H9 (cell line): ENCODE results near the gene MAST1. TPM values are rescaled to one million over a fixed set of nuclear protein-coding genes. Genes with fewer than 3 reads are reported as not detected.

ENCODE experiments used
- DNase-seq: peaks from one replicate; pipeline ENCODE4 v3.0.0-alpha.2; 2017
- H2AFZ ChIP-seq: one replicate; pipeline ENCODE4 v1.6.1; 2013; ENCODE audit warnings: mild to moderate bottlenecking, low read length, control low read depth, moderate library complexity
- H2AK5ac ChIP-seq: 2 replicates; pipeline ENCODE4 v1.6.1; 2013; ENCODE audit warnings: low read length, control low read depth, mixed read lengths; ENCODE audit not compliant: insufficient read length
- H2BK120ac ChIP-seq: one replicate; pipeline ENCODE4 v1.6.1; 2013; ENCODE audit warnings: low read depth, mild to moderate bottlenecking, low read length, control low read depth, inconsistent platforms; ENCODE audit not compliant: poor library complexity, severe bottlenecking
- H2BK12ac ChIP-seq: 2 replicates; pipeline ENCODE4 v1.6.1; 2013; ENCODE audit warnings: low read length, control low read depth, mixed read lengths, low read depth; ENCODE audit not compliant: insufficient read length
- H2BK15ac ChIP-seq: 2 replicates; pipeline ENCODE4 v1.6.1; 2013; ENCODE audit warnings: low read depth, low read length, control low read depth
- H2BK20ac ChIP-seq: one replicate; pipeline ENCODE4 v1.6.1; 2013; ENCODE audit warnings: low read depth, mild to moderate bottlenecking, low read length, control low read depth, inconsistent platforms; ENCODE audit not compliant: poor library complexity, severe bottlenecking
- H2BK5ac ChIP-seq: 2 replicates; pipeline ENCODE4 v1.6.1; 2013; ENCODE audit warnings: low read length, control low read depth, mixed read lengths; ENCODE audit not compliant: insufficient read length
- H3K14ac ChIP-seq: 2 replicates; pipeline ENCODE4 v1.6.1; 2013; ENCODE audit warnings: low read length, control low read depth; ENCODE audit not compliant: insufficient read depth
- H3K18ac ChIP-seq: 2 replicates; pipeline ENCODE4 v1.6.1; 2013; ENCODE audit warnings: low read depth, mild to moderate bottlenecking, mixed read lengths, low read length, control low read depth; ENCODE audit not compliant: insufficient read length
- H3K23ac ChIP-seq: 2 replicates; pipeline ENCODE4 v1.6.1; 2013; ENCODE audit warnings: low read length, control low read depth, mixed read lengths, low read depth; ENCODE audit not compliant: insufficient read length
- H3K23me2 ChIP-seq: 2 replicates; pipeline ENCODE4 v1.6.1; 2013; ENCODE audit warnings: low read depth, mild to moderate bottlenecking, mixed read lengths, low read length, control low read depth; ENCODE audit not compliant: insufficient read length, poor library complexity, severe bottlenecking
- H3K27ac ChIP-seq: 2 replicates; pipeline ENCODE4 v1.5.1; 2013; ENCODE audit warnings: low read length, control low read depth, mixed read lengths, low read depth; ENCODE audit not compliant: insufficient read length
- H3K27me3 ChIP-seq: 2 replicates; pipeline ENCODE4 v1.6.1; 2013; ENCODE audit warnings: low read length, control low read depth, inconsistent platforms; ENCODE audit not compliant: insufficient read depth
- H3K4ac ChIP-seq: 2 replicates; pipeline ENCODE4 v1.6.1; 2013; ENCODE audit warnings: low read depth, mild to moderate bottlenecking, control low read depth, inconsistent platforms, low read length, moderate library complexity
- H3K4me1 ChIP-seq: 2 replicates; pipeline ENCODE4 v1.6.1; 2013; ENCODE audit warnings: low read length, control low read depth, inconsistent platforms; ENCODE audit not compliant: insufficient read depth
- H3K4me2 ChIP-seq: 2 replicates; pipeline ENCODE4 v1.6.1; 2013; ENCODE audit warnings: low read length, control low read depth, mixed read lengths; ENCODE audit not compliant: insufficient read length, insufficient read depth
- H3K56ac ChIP-seq: 2 replicates; pipeline ENCODE4 v1.6.1; 2013; ENCODE audit warnings: low read depth, mild to moderate bottlenecking, mixed read lengths, low read length, control low read depth; ENCODE audit not compliant: insufficient read length
- H3K79me1 ChIP-seq: 2 replicates; pipeline ENCODE4 v1.6.1; 2013; ENCODE audit warnings: low read depth, mild to moderate bottlenecking, moderate library complexity, low read length, control low read depth, inconsistent platforms; ENCODE audit not compliant: insufficient read depth, poor library complexity, severe bottlenecking
- H3K79me2 ChIP-seq: 2 replicates; pipeline ENCODE4 v1.6.1; 2013; ENCODE audit warnings: low read length, control low read depth, inconsistent platforms; ENCODE audit not compliant: insufficient read depth
- H3K9ac ChIP-seq: 2 replicates; pipeline ENCODE4 v1.6.1; 2013; ENCODE audit warnings: low read length, control low read depth, mixed read lengths; ENCODE audit not compliant: insufficient read length; ENCODE audit errors: extremely low read depth
- H3K9me3 ChIP-seq: one replicate; pipeline ENCODE4 v1.6.1; 2013; ENCODE audit warnings: low read depth, low read length, inconsistent platforms; ENCODE audit not compliant: control insufficient read depth
- H3T11ph ChIP-seq: one replicate; pipeline ENCODE4 v1.6.1; 2013; ENCODE audit warnings: mild to moderate bottlenecking, low read length, control low read depth, inconsistent platforms
- H4K20me1 ChIP-seq: one replicate; pipeline ENCODE4 v1.6.1; 2013; ENCODE audit not compliant: control insufficient read depth, insufficient read length, insufficient read depth
- H4K5ac ChIP-seq: 2 replicates; pipeline ENCODE4 v1.6.1; 2013; ENCODE audit warnings: low read depth, mild to moderate bottlenecking, mixed read lengths, low read length, control low read depth; ENCODE audit not compliant: insufficient read length
- H4K8ac ChIP-seq: replicated peaks from 2 replicates; pipeline ENCODE4 v1.6.1; 2013; ENCODE audit warnings: low read length, control low read depth, mixed read lengths, low read depth; ENCODE audit not compliant: insufficient read length
- H4K91ac ChIP-seq: 2 replicates; pipeline ENCODE4 v1.6.1; 2013; ENCODE audit warnings: low read depth, mild to moderate bottlenecking, moderate library complexity, mixed read lengths, low read length, control low read depth; ENCODE audit not compliant: insufficient read length
- H3K27ac Mint-ChIP-seq, 3 experiments: 2 replicates in 2 of 3; 3 replicates in 1 of 3; pipeline ENCODE4 v1.8.0; 2020 to 2021; ENCODE audit warnings: mixed read lengths in 3 of 3, mild to moderate bottlenecking in 1 of 3, moderate library complexity in 1 of 3
- H3K27me3 Mint-ChIP-seq: 2 replicates; pipeline ENCODE4 v1.8.0; 2021; ENCODE audit warnings: low read depth, mild to moderate bottlenecking, moderate library complexity, mixed read lengths
- H3K36me3 Mint-ChIP-seq, 3 experiments: 2 replicates in 2 of 3; 3 replicates in 1 of 3; pipeline ENCODE4 v1.8.0; 2020 to 2021; ENCODE audit warnings: low read depth in 3 of 3, mixed read lengths in 3 of 3; ENCODE audit not compliant: insufficient read depth in 1 of 3
- H3K4me1 Mint-ChIP-seq, 2 experiments: 2 replicates each; pipeline ENCODE4 v1.8.0; 2020; ENCODE audit warnings: mixed read lengths in 2 of 2
- H3K4me3 Mint-ChIP-seq, 2 experiments: 2 replicates in 1 of 2; 3 replicates in 1 of 2; pipeline ENCODE4 v1.8.0; 2020 to 2021; ENCODE audit warnings: mild to moderate bottlenecking in 2 of 2, mixed read lengths in 2 of 2, moderate library complexity in 1 of 2
- H3K9me3 Mint-ChIP-seq, 2 experiments: 2 replicates in 1 of 2; 3 replicates in 1 of 2; pipeline ENCODE4 v1.8.0; 2020; ENCODE audit warnings: mild to moderate bottlenecking in 2 of 2, mixed read lengths in 2 of 2, moderate library complexity in 1 of 2
- CTCF ChIP-seq: fragments of 200-600 bp; sonication (generic); conservative IDR thresholded peaks from 3 replicates; pipeline ENCODE4 v1.8.0; 2021; ENCODE audit warnings: antibody characterized with exemption, mild to moderate bottlenecking
- WGBS: extraction: QIAGEN DNeasy Blood & Tissue Kit; methylation state at CpG from one replicate; pipeline ENCODE4 v1.1.7; 2013; ENCODE audit warnings: missing lambda C conversion rate, low lambda C conversion rate, mixed read lengths; ENCODE audit not compliant: insufficient read length; ENCODE audit errors: extremely low coverage; 5-methylcytosine and 5-hydroxymethylcytosine counted together
- total RNA-seq: library from RNA; stranded (reverse); gene quantifications from 2 replicates; pipeline ENCODE4 v1.2.1, GENCODE V29; 2021

MAST1 gene
- total RNA-seq, 1 experiment from 2014 or later = 15.1 TPM

GRCh38 chr19:12796146-12797071, 41.9 kb upstream of the MAST1 start:
- H3K27ac Mint-ChIP-seq = peak overlapping the region; percentile 62 to 84 (median 81); a peak in 4 of 7 replicates
- H4K8ac ChIP-seq = no peak overlapping the region
- no peak overlapping the region for H3T11ph ChIP-seq
- H3K14ac ChIP-seq = no peak overlapping the region
- no peak overlapping the region for H2BK5ac ChIP-seq
- DNase-seq = peak; percentile 90
- H3K18ac ChIP-seq = no peak overlapping the region
- H3K4me3 Mint-ChIP-seq = peak overlapping the region in 1 of 2 experiments; percentile 67; a peak in 2 of 5 replicates
- no peak overlapping the region for H3K23ac ChIP-seq
- no peaks in the 10 kb centered on the region for H4K20me1 ChIP-seq
- H3K9ac ChIP-seq = no peak overlapping the region
- no peak overlapping the region for H4K5ac ChIP-seq
- H3K9me3 Mint-ChIP-seq = no peaks in the 10 kb centered on the region
- H3K27ac ChIP-seq = no peak overlapping the region
- no peak overlapping the region for H3K4ac ChIP-seq
- no peaks in the 10 kb centered on the region for H3K9me3 ChIP-seq
- no peak overlapping the region for H2BK20ac ChIP-seq
- H3K79me1 ChIP-seq = peaks cover 4% of the 10 kb centered on the region
- H3K79me2 ChIP-seq = no peaks in the 10 kb centered on the region
- no peak overlapping the region for H2BK12ac ChIP-seq
- H3K27me3 Mint-ChIP-seq = peaks cover 2% of the 10 kb centered on the region
- H2BK120ac ChIP-seq = no peak overlapping the region
- peaks cover 23 to 25% of the 10 kb centered on the region in 2 experiments for H3K4me1 Mint-ChIP-seq
- H2BK15ac ChIP-seq = no peak overlapping the region
- H3K4me1 ChIP-seq = no peaks in the 10 kb centered on the region; the same call in 1 of the 2 replicates
- H3K4me2 ChIP-seq = no peak overlapping the region
- TF ChIP-seq CTCF = peak; percentile 96
- H3K27me3 ChIP-seq = no peaks in the 10 kb centered on the region
- peaks cover 11 to 44% (median 35%) of the 10 kb centered on the region in 3 experiments; a peak in 6 of 7 replicates for H3K36me3 Mint-ChIP-seq
- no CpG with 5 or more reads among the region's 18 CpGs for WGBS
- H2AFZ ChIP-seq = no peak overlapping the region
- no peak overlapping the region for H3K56ac ChIP-seq
- no peak overlapping the region for H2AK5ac ChIP-seq
- peaks cover 29% of the 10 kb centered on the region for H3K23me2 ChIP-seq
- H4K91ac ChIP-seq = no peak overlapping the region
